GM19240 (cell line): ENCODE measurements around the gene TRAPPC6A.
"Not testable (repeated sequence)": the region's sequence is repeated elsewhere in the genome, so short reads cannot be mapped to it uniquely, and the experiment has no call there.

ENCODE experiments used
- DNase-seq: peaks from one replicate; pipeline ENCODE4 v3.0.0; 2011; ENCODE audit warnings: low spot score; ENCODE audit not compliant: insufficient read length

Gene TRAPPC6A

DNA sequence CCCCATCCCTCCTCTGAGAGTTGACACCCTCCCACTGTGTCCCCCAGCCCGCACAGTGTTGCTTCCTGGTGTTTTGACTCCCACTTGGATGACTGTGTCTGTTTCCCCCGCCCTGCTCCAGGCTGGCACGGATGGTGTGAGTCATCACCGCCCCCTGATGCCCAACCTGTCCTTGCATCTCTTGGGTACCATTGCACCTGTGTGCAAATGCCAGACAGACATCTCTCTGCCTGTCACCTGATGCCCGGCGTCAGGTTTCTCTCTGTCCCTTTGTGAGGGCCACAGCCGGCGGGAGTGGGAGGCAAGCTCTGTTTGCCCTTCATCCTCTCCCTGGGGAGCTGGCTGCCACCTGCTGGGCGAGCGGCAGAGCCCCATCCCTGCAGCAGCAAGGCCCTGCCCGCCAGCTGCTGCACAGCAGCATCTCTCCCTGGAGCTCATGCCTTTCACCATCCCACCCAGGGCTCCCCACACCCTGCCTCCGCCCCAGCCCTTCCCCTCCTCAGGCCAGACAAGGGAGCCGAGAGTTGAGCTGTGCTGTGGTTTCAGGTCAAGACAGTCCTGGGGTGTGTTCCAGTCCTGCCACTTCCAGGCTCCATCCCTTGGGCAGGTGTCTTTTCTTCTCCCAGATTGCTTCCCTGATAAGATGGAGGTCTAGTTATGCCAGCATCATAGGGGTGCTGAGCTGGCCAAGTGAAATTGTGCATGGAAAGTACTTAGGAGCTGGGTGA lies 47.0 kb downstream of the TRAPPC6A start:
- no peak for DNase-seq

- DNase-seq: no peak
These were observed 47.8 kb downstream of the TRAPPC6A start for GRCh38 chr19:45130236-45130635.

DNA sequence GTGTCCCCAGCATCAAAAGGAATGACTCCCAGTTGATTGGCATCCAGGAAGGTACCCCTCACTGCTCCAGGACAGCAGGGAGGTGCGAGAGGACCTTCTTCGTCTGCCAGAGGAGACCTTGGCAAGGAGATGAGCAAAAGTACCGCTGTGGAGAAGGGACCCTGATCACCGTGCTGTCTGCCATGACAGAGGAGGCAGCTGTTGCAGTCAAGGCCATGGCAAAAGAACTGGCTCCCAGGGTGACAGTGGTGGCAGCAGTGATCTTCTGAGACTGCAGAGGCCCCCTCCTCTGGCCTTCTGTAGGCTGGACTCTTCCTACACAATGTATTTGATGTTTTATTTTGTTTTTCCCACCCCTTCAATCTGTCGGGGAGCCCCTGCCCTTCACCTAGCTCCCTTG lies 49.2 kb downstream of the TRAPPC6A start:
- DNase-seq: no peak

DNA sequence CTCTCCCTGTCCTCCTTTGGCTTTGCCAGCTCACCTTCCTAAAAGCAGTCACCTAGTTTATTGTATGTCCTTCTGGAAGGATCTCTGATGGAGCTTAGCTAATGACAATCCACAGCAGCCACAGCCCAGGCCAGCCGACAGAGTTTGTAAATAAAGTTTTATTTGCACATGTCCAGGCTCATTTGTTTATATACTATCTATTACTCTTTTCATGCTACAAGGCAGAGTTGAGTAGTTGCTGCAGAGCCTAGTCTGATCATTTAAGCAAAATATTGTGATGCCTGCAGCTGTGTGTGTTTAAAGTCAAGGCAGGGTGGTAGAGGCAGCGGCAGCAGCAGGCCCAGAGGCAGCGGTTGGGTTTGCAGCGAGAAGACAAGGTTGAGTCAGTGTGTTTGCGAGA lies 49.9 kb downstream of the TRAPPC6A start:
- DNase-seq: no peak

DNA sequence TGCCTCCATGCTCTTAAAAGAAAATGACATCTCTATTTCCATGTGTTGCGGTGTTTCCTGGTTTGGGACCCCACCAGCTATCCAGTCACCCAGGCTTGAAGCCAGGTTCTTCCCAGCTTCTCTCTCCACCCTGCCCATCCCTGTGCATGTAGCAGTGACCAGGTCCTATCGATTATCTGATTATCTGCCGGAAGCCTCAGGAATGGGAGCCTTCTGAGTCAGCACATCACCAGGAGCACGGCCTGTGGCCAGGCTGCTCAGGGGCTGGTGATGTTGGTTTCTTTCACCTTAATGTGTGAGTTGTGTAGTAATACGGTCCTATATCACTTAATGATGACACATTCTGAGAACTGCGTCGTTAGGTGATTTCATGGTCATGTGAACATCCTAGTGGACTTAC lies 51.4 kb downstream of the TRAPPC6A start:
- no peak for DNase-seq

DNA sequence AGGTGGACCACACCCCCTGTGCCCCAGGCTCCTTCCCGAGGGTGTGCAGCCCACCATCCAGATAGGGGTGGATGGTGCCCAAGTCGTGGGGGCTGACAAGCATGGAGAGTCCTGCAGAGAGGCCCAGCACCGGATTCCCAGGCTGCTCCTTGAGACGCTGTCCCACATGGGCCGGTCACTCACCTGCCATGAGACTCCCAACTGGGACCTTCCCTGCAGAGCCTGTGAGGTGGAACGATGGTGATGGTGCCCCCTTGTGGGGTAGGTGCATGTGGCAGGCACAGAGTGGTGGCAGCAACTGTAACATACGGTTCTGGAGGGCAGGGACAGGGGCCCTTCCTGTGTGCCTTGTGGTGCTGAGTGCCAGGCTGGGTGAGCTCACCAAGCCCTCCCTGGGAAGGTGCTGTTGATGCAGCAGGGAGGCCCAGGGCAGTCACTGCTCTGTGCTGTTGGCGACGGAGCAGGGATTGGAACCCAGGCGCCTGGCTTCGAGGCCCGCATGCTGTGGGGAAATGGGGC lies 52.0 kb downstream of the TRAPPC6A start:
- no peak for DNase-seq

DNA sequence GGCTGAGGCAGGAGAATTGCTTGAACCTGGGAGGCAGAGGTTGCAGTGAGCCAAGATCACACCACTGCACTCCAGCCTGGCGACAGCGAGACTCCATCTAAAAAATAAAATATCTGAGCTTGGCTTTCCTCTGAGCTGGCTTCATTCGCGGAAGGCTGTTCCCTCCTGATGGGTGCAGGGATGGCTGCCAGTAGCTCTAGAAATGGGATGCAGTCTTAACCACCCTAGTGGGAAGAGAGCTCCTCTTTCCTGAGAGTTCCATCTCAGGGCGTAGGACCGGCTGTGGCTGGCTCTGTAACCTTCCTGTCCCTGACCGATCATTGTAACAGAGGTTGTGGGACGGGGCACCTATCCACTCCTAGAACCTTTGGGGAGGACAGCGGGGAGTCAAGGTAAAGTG lies 52.7 kb downstream of the TRAPPC6A start:
- no peak for DNase-seq

DNA sequence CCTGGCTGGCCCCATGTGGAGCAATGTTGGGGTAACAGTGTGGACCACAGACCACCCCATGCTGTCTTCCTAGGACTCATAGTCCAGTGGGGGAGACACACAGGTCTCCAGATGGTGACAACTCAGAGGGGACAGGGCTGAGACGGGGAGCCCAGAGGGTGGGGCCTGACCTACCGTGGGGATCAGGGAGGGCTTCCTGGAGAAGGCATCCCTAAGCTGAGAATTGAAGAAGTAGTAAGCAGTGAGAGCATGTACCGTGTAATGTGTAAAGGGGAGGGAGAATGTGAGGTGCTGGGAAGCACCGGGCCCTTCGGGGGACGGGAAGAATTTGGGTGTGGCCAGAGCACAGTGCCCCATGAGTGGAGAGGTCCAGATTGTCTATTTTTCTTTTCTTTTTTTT lies 54.0 kb downstream of the TRAPPC6A start:
- no peak for DNase-seq

GRCh38 chr19:45123440-45123850 lies 54.6 kb downstream of the TRAPPC6A start:
- DNase-seq: no peak

GRCh38 chr19:45122832-45123231 lies 55.2 kb downstream of the TRAPPC6A start:
- DNase-seq: no peak

GRCh38 chr19:45121827-45122345 lies 56.2 kb downstream of the TRAPPC6A start:
- DNase-seq: no peak

- DNase-seq: no peak
These were observed 58.5 kb downstream of the TRAPPC6A start for GRCh38 chr19:45119582-45119981.

DNA sequence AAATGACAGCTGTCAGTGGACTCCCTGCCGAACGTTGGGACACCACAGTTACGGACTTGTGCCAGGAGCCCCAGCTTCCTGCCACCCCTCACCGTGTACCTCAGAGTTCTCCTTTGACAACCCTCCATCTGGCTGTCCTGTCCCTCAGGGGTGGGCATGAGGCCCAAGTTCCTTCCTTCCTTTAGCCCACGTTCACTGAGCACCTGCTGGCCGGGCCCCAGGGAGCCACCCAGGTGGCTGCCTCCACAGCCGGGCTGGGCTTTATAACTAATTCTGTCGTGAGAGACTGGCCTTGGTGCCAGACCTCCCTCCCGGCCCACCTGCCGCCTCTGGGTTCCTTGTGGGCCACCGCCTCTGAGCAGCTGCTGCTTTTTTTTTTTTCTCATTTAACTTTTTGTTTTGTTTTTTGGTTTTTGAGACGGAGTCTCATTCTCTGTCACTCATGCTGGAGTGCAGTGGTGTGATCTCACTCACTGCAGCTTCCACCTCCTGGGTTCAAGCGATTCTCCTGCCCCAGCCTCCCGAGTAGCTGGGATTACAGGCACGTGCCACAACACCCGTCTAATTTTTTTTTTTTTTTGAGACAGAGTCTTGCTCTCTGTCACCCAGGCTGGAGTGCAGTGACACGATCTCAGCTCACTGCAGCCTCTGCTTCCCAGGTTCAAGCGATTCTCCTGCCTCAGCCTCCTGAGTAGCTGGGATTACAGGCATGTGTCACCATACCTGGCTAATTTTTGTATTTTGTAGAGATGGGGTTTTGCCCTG lies 59.3 kb downstream of the TRAPPC6A start:
- DNase-seq: not testable (repeated sequence)

GRCh38 chr19:45118106-45118505 lies 59.9 kb downstream of the TRAPPC6A start:
- no peak for DNase-seq

DNA sequence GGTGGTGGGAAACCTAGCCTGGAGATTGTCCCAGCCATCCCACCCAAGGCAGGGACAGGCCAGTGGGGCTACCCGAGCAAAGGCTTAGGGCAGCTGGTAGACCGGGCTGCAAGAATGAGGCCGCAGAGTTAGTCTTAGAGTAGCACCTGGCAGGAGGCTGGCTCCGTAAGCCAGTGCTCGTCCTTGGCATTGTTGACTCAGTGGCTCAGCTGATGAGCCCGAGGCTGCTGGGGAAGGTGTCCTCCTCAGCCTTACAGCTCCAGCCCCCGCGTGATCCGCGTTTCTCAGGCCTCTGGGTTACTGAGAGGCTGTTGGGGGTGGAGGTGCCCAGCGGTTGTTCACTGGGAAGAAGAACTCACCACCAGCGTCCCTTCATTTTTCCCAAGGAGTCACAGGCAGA lies 60.4 kb downstream of the TRAPPC6A start:
- no peak for DNase-seq

DNA sequence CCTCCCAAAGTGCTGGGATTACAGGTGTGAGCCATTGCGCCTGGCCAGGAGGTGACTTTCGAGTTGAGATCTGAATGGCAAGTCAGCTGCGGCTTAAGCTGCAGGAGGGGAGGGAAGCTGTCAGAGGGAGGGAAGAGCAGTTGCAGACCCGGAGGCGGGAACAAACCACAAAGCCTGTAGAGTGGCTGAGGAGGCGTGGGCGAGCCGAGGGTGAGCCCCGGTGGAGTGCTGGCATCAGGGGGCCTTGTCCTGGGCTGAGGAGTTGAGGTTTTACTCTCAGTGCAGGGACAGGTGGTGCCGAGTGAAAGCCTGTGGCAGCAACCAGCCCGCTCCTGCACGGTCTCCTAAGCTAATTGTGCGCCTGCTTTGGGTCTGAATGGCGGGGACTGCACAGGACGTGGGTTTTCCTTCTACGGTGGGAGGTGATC lies 60.9 kb downstream of the TRAPPC6A start:
- no peak for DNase-seq

DNA sequence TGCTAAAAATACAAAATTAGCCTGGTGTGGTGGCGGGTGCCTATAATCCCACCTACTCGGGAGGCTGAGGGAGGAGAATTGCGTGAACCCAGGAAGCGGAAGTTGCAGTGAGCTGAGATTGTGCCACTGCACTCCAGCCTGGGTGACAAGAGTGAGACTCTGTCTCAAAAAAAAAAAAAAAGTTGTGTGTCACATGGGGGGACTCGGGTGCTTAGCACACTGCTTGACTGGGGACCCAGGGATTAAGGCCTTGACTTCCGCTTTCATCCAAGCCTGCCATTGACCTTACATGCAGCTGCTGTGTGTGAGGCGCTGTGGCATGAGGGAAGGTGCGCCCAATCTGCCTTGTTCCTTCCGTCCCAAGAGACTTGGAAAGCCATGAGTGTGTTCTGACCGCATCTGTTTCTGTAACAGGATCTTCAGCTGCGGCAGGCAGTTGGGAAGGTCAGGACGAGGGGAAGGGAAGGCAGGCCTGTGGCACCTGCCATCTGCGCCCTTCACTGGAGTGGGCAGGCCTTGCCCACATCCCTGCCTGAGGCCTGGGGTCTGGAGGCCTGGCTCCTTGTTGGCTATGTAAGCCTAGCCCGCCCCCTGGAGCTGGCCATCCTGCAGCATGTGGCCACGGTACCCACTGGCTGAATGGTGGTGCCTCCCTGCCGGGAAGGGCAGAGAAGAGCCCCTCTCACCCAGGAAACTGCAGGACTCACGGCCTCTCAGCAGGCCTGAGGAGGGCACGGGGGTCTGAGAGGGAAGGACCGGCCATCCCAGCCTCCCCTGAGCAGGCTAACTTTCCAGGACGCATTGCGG lies 62.0 kb downstream of the TRAPPC6A start:
- no peak for DNase-seq

- DNase-seq: no peak
These were observed 63.9 kb downstream of the TRAPPC6A start for GRCh38 chr19:45114116-45114515.

- no peak for DNase-seq
These were observed 64.4 kb downstream of the TRAPPC6A start for GRCh38 chr19:45113628-45114027.
